Endothelial cell of umbilical vein (primary cell): ENCODE results near the gene GSG1L. TPM values are rescaled to one million over a fixed set of nuclear protein-coding genes. Genes with fewer than 3 reads are reported as not detected.

Source experiments
- BruUV-seq: library from RNA; stranded (reverse); fragments of 400-500 nt; replicated peaks from 2 replicates; lab custom pipeline; 2021; lab: Mats Ljungman, UMichigan
- CTCF ChIA-PET: fragments of 300-600, 350-600 bp; sonication (Branson Sonifier 250); formaldehyde crosslinking; loops from one replicate; lab custom pipeline; 2021; ENCODE audit warnings: antibody characterized with exemption, inconsistent platforms; lab: Charles Lee
- POLR2A ChIA-PET: fragments of 300-600, 350-600 bp; sonication (Branson Sonifier 250); formaldehyde crosslinking; loops from one replicate; lab custom pipeline; 2021; ENCODE audit warnings: antibody characterized with exemption, inconsistent platforms; lab: Charles Lee
- DNase-seq: peaks from one replicate; pipeline ENCODE4 v3.0.0-alpha.2; 2011; ENCODE audit warnings: low read depth, low spot score
- FAIRE-seq: peaks from 2 replicates; lab custom pipeline; 2011; peaks lifted over from hg19 to GRCh38; lab: Jason Lieb, UNC
- H2AFZ ChIP-seq: 2 replicates; pipeline ENCODE4 v1.6.0; 2012; ENCODE audit warnings: low read depth, low read length, control low read depth, inconsistent platforms
- H3K27ac ChIP-seq: 2 replicates; pipeline ENCODE4 v1.5.1; 2011; ENCODE audit warnings: low read depth, mild to moderate bottlenecking, control low read depth, low read length, moderate library complexity; ENCODE audit not compliant: insufficient read depth
- H3K27me3 ChIP-seq, 2 experiments: 2 replicates each; pipeline versions ENCODE4 v1.6.0 to v1.6.1; 2011; ENCODE audit warnings: low read length in 2 of 2, mixed read lengths in 1 of 2; ENCODE audit not compliant: control insufficient read depth in 2 of 2, insufficient read depth in 2 of 2
- H3K36me3 ChIP-seq, 2 experiments: 2 replicates in 1 of 2; 3 replicates in 1 of 2; pipeline ENCODE4 v1.5.1; 2011; ENCODE audit warnings: low read length in 2 of 2, mild to moderate bottlenecking in 1 of 2, moderate library complexity in 1 of 2; ENCODE audit not compliant: control insufficient read depth in 2 of 2, insufficient read depth in 2 of 2; ENCODE audit errors: extremely low read depth in 1 of 2
- H3K4me1 ChIP-seq: 3 replicates; pipeline ENCODE4 v1.5.1; 2011; ENCODE audit warnings: mild to moderate bottlenecking, low read length; ENCODE audit not compliant: control insufficient read depth, insufficient read depth; ENCODE audit errors: extremely low read depth
- H3K4me2 ChIP-seq: 2 replicates; pipeline ENCODE4 v1.6.1; 2011; ENCODE audit warnings: low read length, control low read depth, mixed read lengths; ENCODE audit not compliant: insufficient read depth
- H3K4me3 ChIP-seq, 3 experiments: fragments of 200-600 bp in 1 of 3; sonication (generic), shearing (Covaris generic) in 1 of 3; replicated peaks in 1 of 3; 2 replicates each; pipeline ENCODE4 v1.5.1; 2011 to 2016; ENCODE audit warnings: control low read depth in 3 of 3, low read length in 3 of 3, mild to moderate bottlenecking in 2 of 3, inconsistent platforms in 1 of 3, low read depth in 1 of 3, moderate library complexity in 1 of 3; ENCODE audit not compliant: insufficient read depth in 1 of 3
- H3K79me2 ChIP-seq: 2 replicates; pipeline ENCODE4 v1.6.0; 2012; ENCODE audit warnings: low read length, inconsistent platforms; ENCODE audit not compliant: control insufficient read depth, insufficient read depth
- H3K9ac ChIP-seq: replicated peaks from 2 replicates; pipeline ENCODE3; 2011; ENCODE audit warnings: low read length, control low read depth; ENCODE audit not compliant: insufficient read depth; ENCODE audit errors: extremely low read depth
- H3K9me1 ChIP-seq: replicated peaks from 3 replicates; pipeline ENCODE4 v1.6.0; 2011; ENCODE audit warnings: mild to moderate bottlenecking, low read length; ENCODE audit not compliant: control insufficient read depth, insufficient read depth; ENCODE audit errors: extremely low read depth
- H3K9me3 ChIP-seq: replicated peaks from 2 replicates; pipeline ENCODE4 v1.5.1; 2012; ENCODE audit warnings: low read length, inconsistent platforms; ENCODE audit not compliant: control insufficient read depth, insufficient read depth
- H4K20me1 ChIP-seq: replicated peaks from 2 replicates; pipeline ENCODE3; 2011; ENCODE audit warnings: mild to moderate bottlenecking, low read length; ENCODE audit not compliant: control insufficient read depth, insufficient read depth; ENCODE audit errors: extremely low read depth
- EZH2 ChIP-seq: IDR thresholded peaks from 2 replicates; pipeline ENCODE4 v1.6.1; 2012; ENCODE audit warnings: borderline replicate concordance, low read depth, mild to moderate bottlenecking, moderate library complexity, low read length, inconsistent platforms; ENCODE audit not compliant: severe bottlenecking
- FOS ChIP-seq: IDR thresholded peaks from 2 replicates; pipeline ENCODE4 v1.6.1; 2011; ENCODE audit warnings: mild to moderate bottlenecking, low read length, moderate library complexity, borderline replicate concordance; ENCODE audit not compliant: insufficient read depth
- GATA2 ChIP-seq: IDR thresholded peaks from 2 replicates; pipeline ENCODE4 v1.7.0; 2011; ENCODE audit warnings: low read depth, mild to moderate bottlenecking, moderate library complexity, mixed read lengths, low read length; ENCODE audit not compliant: insufficient read length, insufficient read depth
- JUN ChIP-seq: IDR thresholded peaks from 2 replicates; pipeline ENCODE4 v1.6.1; 2011; ENCODE audit warnings: borderline replicate concordance, low read depth; ENCODE audit not compliant: insufficient read length, insufficient read depth
- MYC ChIP-seq: IDR thresholded peaks from one replicate; pipeline ENCODE4 v1.6.1; 2011; ENCODE audit warnings: mild to moderate bottlenecking, low read depth, low read length
- POLR2A ChIP-seq: IDR thresholded peaks from 2 replicates; pipeline ENCODE4 v1.6.1; 2012; ENCODE audit warnings: low read depth, mild to moderate bottlenecking, control low read depth, low read length
- POLR2AphosphoS5 ChIP-seq: IDR thresholded peaks from 2 replicates; pipeline ENCODE4 v1.6.1; 2012; ENCODE audit warnings: low read depth, mild to moderate bottlenecking, control low read depth, low read length, moderate library complexity; ENCODE audit not compliant: insufficient read depth
- dilution Hi-C: fragments of 300-500 bp; cut with MboI; formaldehyde crosslinking; loops from one replicate; pipeline ENCODE4 v1.15.0; 2019; ENCODE audit warnings: low sequenced_read_pairs; ENCODE audit not compliant: extremely low pct_ligation_motif_present
- intact Hi-C: fragments of 100-400 bp; cut with micrococcal nuclease; formaldehyde crosslinking; loops from one replicate; pipeline ENCODE4 v1.10.0; 2022
- polyA plus RNA-seq, 4 experiments: library from polyadenylated mRNA; depleted of rRNA in 3 of 4; stranded (reverse) in 3 of 4; unstranded in 1 of 4; fragments of >200 nt; gene quantifications; 2 replicates each; pipeline versions ENCODE4 v1.2.1 to v1.2.3, GENCODE V29; 2011 to 2012; ENCODE audit warnings: missing spikeins in 1 of 4
- total RNA-seq: library from RNA; stranded (reverse); gene quantifications from 2 replicates; pipeline ENCODE4 v1.2.3, GENCODE V29; 2021
- TF ChIP-seq, protein P1 (sequence below), 2 donors: IDR thresholded peaks; 1 replicate in 1 of 2; 2 replicates in 1 of 2; pipeline ENCODE4 v1.5.1; 2011; ENCODE audit warnings: low read length in 2 of 2, mild to moderate bottlenecking in 2 of 2, moderate library complexity in 2 of 2, control low read depth in 1 of 2, inconsistent platforms in 1 of 2, low read depth in 1 of 2; ENCODE audit not compliant: insufficient read depth in 1 of 2; ENCODE audit errors: extremely low read depth in 1 of 2
- TF ChIP-seq, protein P2 (sequence below): IDR thresholded peaks from 2 replicates; pipeline ENCODE4 v1.6.1; 2011; ENCODE audit not compliant: insufficient read depth, insufficient read length

GSG1L gene
- total and polyA plus RNA-seq, 2 donors (not counting 3 experiments of a cell fraction or from before 2014, with no cell fraction given): 0.06 TPM; not detected in 1

DNA sequence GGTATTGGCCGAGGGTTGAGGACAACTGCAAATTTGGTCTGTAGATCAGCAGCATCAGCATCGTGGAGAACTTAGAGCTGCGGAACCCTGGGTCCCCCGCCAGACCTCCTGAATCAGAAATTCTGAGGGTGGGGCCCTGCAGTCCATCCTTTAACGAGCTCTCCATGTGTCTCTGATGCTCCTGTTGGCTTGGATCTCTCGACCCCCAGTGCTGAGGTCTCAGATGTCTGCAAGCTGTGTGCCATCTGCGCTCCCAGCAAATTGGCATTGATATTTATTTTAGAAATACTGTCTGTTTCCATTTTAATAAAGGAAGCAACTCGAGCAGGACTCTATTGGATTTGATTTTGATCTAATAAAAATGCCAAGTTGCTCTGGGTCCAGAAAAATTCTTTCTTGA lies 263.6 kb downstream of the GSG1L start:
- no peaks in the 10 kb centered on the region for H3K79me2 ChIP-seq
- POLR2A ChIA-PET: no interaction called here
- dilution Hi-C loops: no loop called here
- no peaks in the 10 kb centered on the region for H3K36me3 ChIP-seq
- H3K4me1 ChIP-seq: no peaks in the 10 kb centered on the region
- FAIRE-seq (no peak), DNase-seq (no peak)
- no TSS peak for BruUV-seq
- H3K9ac ChIP-seq: no peak overlapping the region
- H3K4me2 ChIP-seq: no peak overlapping the region
- no peak overlapping the region for H2AFZ ChIP-seq
- no peak for TF ChIP-seq MYC
- TF ChIP-seq, protein P1, sequence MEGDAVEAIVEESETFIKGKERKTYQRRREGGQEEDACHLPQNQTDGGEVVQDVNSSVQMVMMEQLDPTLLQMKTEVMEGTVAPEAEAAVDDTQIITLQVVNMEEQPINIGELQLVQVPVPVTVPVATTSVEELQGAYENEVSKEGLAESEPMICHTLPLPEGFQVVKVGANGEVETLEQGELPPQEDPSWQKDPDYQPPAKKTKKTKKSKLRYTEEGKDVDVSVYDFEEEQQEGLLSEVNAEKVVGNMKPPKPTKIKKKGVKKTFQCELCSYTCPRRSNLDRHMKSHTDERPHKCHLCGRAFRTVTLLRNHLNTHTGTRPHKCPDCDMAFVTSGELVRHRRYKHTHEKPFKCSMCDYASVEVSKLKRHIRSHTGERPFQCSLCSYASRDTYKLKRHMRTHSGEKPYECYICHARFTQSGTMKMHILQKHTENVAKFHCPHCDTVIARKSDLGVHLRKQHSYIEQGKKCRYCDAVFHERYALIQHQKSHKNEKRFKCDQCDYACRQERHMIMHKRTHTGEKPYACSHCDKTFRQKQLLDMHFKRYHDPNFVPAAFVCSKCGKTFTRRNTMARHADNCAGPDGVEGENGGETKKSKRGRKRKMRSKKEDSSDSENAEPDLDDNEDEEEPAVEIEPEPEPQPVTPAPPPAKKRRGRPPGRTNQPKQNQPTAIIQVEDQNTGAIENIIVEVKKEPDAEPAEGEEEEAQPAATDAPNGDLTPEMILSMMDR (IDR thresholded peaks at IDR 0.05; ENCODE audit: extremely low read depth in 1 of 2, insufficient read depth in 1 of 2, low read depth in 1 of 2, low read length in 2 of 2): no peak
- TF ChIP-seq FOS: no peak
- TF ChIP-seq JUN: no peak
- no peak for TF ChIP-seq POLR2AphosphoS5
- TF ChIP-seq GATA2: no peak
- TF ChIP-seq EZH2: no peak
- no peak for TF ChIP-seq POLR2A
- TF ChIP-seq, protein P2, sequence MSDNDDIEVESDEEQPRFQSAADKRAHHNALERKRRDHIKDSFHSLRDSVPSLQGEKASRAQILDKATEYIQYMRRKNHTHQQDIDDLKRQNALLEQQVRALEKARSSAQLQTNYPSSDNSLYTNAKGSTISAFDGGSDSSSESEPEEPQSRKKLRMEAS: no peak
- no peaks in the 10 kb centered on the region for H4K20me1 ChIP-seq
- CTCF ChIA-PET: no interaction called here
- no peak overlapping the region for H3K27ac ChIP-seq
- no peak overlapping the region for H3K4me3 ChIP-seq
- intact Hi-C loops: no loop called here
- H3K27me3 ChIP-seq: peaks cover 0 to 3% of the 10 kb centered on the region in 2 experiments
- H3K9me1 ChIP-seq: no peaks in the 10 kb centered on the region
- no peaks in the 10 kb centered on the region for H3K9me3 ChIP-seq
